Sigmoid colon (tissue), 4 donors: Measurements from ENCODE around the gene ZNF662.

ENCODE experiments used
- CTCF ChIP-seq, 4 experiments: fragments of 450-650 bp in 3 of 4; fragments of 200-600 bp in 1 of 4; IDR thresholded peaks; one replicate each; pipeline ENCODE4 v1.5.1; 2016 to 2019; ENCODE audit warnings: antibody characterized with exemption in 4 of 4, mild to moderate bottlenecking in 3 of 4, moderate library complexity in 2 of 4
- EP300 ChIP-seq, 4 donors: sonication (generic); formaldehyde crosslinking; IDR thresholded peaks; one replicate each; pipeline ENCODE4 v1.6.1; 2017; ENCODE audit warnings: antibody characterized with exemption in 4 of 4

GRCh38 chr3:42963269-42963668 is 57.3 kb downstream of the ZNF662 start:
- TF ChIP-seq CTCF (IDR thresholded peaks at IDR 0.05) (no peak), EP300 (IDR thresholded peaks at IDR 0.05) (no peak)
